HCT116 (cell line): ENCODE results near the gene AVPR1B. TPM values are rescaled to one million over a fixed set of nuclear protein-coding genes. Genes with fewer than 3 reads are reported as not detected.

Source experiments
- ATAC-seq: fragments of 200-7000 bp; cut with Tn5 transposase; 2 replicates; pipeline ENCODE4 v1.9.1; 2020; ENCODE audit warnings: mild to moderate bottlenecking, moderate library complexity
- BruUV-seq: library from RNA; stranded (reverse); fragments of 400-500 nt; replicated peaks from 2 replicates; lab custom pipeline; 2021; lab: Mats Ljungman, UMichigan
- CTCF ChIA-PET: fragments of 300-600 bp; sonication (Branson Sonifier 250); formaldehyde crosslinking; loops from one replicate; lab custom pipeline; 2021; ENCODE audit warnings: antibody characterized with exemption; lab: Charles Lee
- POLR2A ChIA-PET: fragments of 300-600, 350-600 bp; sonication (Branson Sonifier 250); formaldehyde crosslinking; loops from one replicate; lab custom pipeline; 2021; ENCODE audit warnings: antibody characterized with exemption; lab: Charles Lee
- RAD21 ChIA-PET, 2 experiments: fragments of 300-600 bp; sonication (Branson Sonifier 250); formaldehyde crosslinking; loops; one replicate each; lab custom pipeline; 2023; ENCODE audit warnings: low total read pairs in 2 of 2; ENCODE audit not compliant: uncharacterized antibody in 2 of 2, unreplicated experiment in 2 of 2, low non-redundant PET in 1 of 2; lab: Charles Lee
- DNase-seq: peaks from one replicate; pipeline ENCODE4 v3.0.0-alpha.2; 2010; ENCODE audit warnings: low read depth, low spot score
- H2AFZ ChIP-seq: fragments of 200-600 bp; shearing (Covaris generic), sonication (generic); 2 replicates; pipeline ENCODE4 v1.6.1; 2017; ENCODE audit warnings: low read depth, mixed run types, mixed read lengths, antibody characterized with exemption, low read length; ENCODE audit not compliant: poor library complexity, severe bottlenecking
- H3K27ac ChIP-seq: 2 replicates; pipeline ENCODE4 v1.5.1; 2012; ENCODE audit warnings: low read depth, low read length
- H3K27me3 ChIP-seq: fragments of 200-600 bp; sonication (generic); 2 replicates; pipeline ENCODE4 v1.6.1; 2016; ENCODE audit warnings: mixed run types, low read length, mixed read lengths; ENCODE audit not compliant: insufficient read depth
- H3K36me3 ChIP-seq, 2 experiments: fragments of 200-500 bp in 1 of 2; fragments of 200-600 bp in 1 of 2; sonication (Bioruptor generic) in 1 of 2; sonication (generic) in 1 of 2; 2 replicates each; pipeline versions ENCODE4 v1.5.1 to v1.6.1; 2014 to 2016; ENCODE audit warnings: low read length in 2 of 2, inconsistent platforms in 1 of 2, mixed read lengths in 1 of 2, mixed run types in 1 of 2; ENCODE audit not compliant: insufficient read depth in 2 of 2, control insufficient read depth in 1 of 2
- H3K4me1 ChIP-seq, 2 experiments: fragments of 200-600 bp in 1 of 2; sonication (generic) in 1 of 2; 2 replicates each; pipeline versions ENCODE4 v1.5.1 to v1.6.1; 2012 to 2017; ENCODE audit warnings: low read length in 2 of 2, inconsistent platforms in 1 of 2, mild to moderate bottlenecking in 1 of 2, mixed read lengths in 1 of 2, mixed run types in 1 of 2, moderate library complexity in 1 of 2; ENCODE audit not compliant: insufficient read depth in 2 of 2, control insufficient read depth in 1 of 2
- H3K4me2 ChIP-seq: fragments of 200-600 bp; sonication (generic); 2 replicates; pipeline ENCODE4 v1.6.1; 2017; ENCODE audit warnings: mixed run types, low read length, mixed read lengths
- H3K4me3 ChIP-seq, 2 experiments: fragments of 200-600 bp in 1 of 2; sonication (generic) in 1 of 2; replicated peaks in 1 of 2; 2 replicates each; pipeline ENCODE4 v1.5.1; 2011 to 2016; ENCODE audit warnings: low read length in 2 of 2, control low read depth in 1 of 2, low read depth in 1 of 2, mild to moderate bottlenecking in 1 of 2, mixed read lengths in 1 of 2, mixed run types in 1 of 2
- H3K79me2 ChIP-seq: fragments of 200-600 bp; sonication (generic); 2 replicates; pipeline ENCODE4 v1.6.1; 2017; ENCODE audit warnings: mild to moderate bottlenecking, mixed run types, low read length, moderate library complexity, mixed read lengths; ENCODE audit not compliant: insufficient read depth
- H3K9ac ChIP-seq: fragments of 200-600 bp; sonication (generic); 2 replicates; pipeline ENCODE4 v1.6.1; 2016; ENCODE audit warnings: low read length, mixed read lengths
- H3K9me2 ChIP-seq: fragments of 200-600 bp; sonication (generic), shearing (Covaris generic); 2 replicates; pipeline ENCODE4 v1.6.1; 2017; ENCODE audit warnings: mixed run types, mild to moderate bottlenecking, moderate library complexity; ENCODE audit not compliant: insufficient read depth
- H3K9me3 ChIP-seq, 2 experiments: fragments of 200-500 bp in 1 of 2; fragments of 200-600 bp in 1 of 2; sonication (Bioruptor generic) in 1 of 2; sonication (generic) in 1 of 2; 2 replicates each; pipeline ENCODE4 v1.6.1; 2014 to 2017; ENCODE audit warnings: low read length in 2 of 2, mixed read lengths in 2 of 2, inconsistent platforms in 1 of 2, low read depth in 1 of 2, mild to moderate bottlenecking in 1 of 2, mixed run types in 1 of 2, moderate library complexity in 1 of 2; ENCODE audit not compliant: control insufficient read depth in 1 of 2, insufficient read depth in 1 of 2
- H4K20me1 ChIP-seq: fragments of 200-600 bp; sonication (generic), shearing (Covaris generic); 2 replicates; pipeline ENCODE4 v1.6.1; 2017; ENCODE audit warnings: mixed run types, mild to moderate bottlenecking, moderate library complexity; ENCODE audit not compliant: insufficient read depth
- CBX3 ChIP-seq: IDR thresholded peaks from 2 replicates; pipeline ENCODE4 v1.6.1; 2012; ENCODE audit warnings: low read depth
- EGR1 ChIP-seq: IDR thresholded peaks from 2 replicates; pipeline ENCODE4 v1.6.1; 2012; ENCODE audit warnings: low read depth
- ELF1 ChIP-seq: IDR thresholded peaks from 2 replicates; pipeline ENCODE4 v1.6.1; 2012; ENCODE audit warnings: low read depth, borderline replicate concordance
- EZH2 ChIP-seq: fragments of 200-600 bp; sonication (generic); IDR thresholded peaks from 2 replicates; pipeline ENCODE4 v1.6.1; 2017; ENCODE audit warnings: antibody characterized with exemption, mixed run types
- EZH2phosphoT487 ChIP-seq: fragments of 200-600 bp; IDR thresholded peaks from 2 replicates; pipeline ENCODE4 v1.6.1; 2018; ENCODE audit warnings: antibody characterized with exemption, borderline replicate concordance
- FOSL1 ChIP-seq: IDR thresholded peaks from 2 replicates; pipeline ENCODE4 v1.6.1; 2012; ENCODE audit warnings: low read depth
- JUND ChIP-seq: IDR thresholded peaks from 2 replicates; pipeline ENCODE4 v1.6.1; 2012
- POLR2AphosphoS5 ChIP-seq: IDR thresholded peaks from 2 replicates; pipeline ENCODE4 v1.6.1; 2011; ENCODE audit warnings: mild to moderate bottlenecking, low read depth, low read length, moderate library complexity
- RAD21 ChIP-seq: IDR thresholded peaks from 2 replicates; pipeline ENCODE4 v1.6.1; 2012; ENCODE audit warnings: low read depth, mild to moderate bottlenecking
- REST ChIP-seq: IDR thresholded peaks from 2 replicates; pipeline ENCODE4 v1.6.1; 2012; ENCODE audit warnings: low read depth
- SP1 ChIP-seq: IDR thresholded peaks from 2 replicates; pipeline ENCODE4 v1.6.1; 2012; ENCODE audit warnings: low read depth
- SRF ChIP-seq: IDR thresholded peaks from 2 replicates; pipeline ENCODE4 v1.6.1; 2012; ENCODE audit warnings: low read depth
- YY1 ChIP-seq: IDR thresholded peaks from 2 replicates; pipeline ENCODE4 v1.6.1; 2011; ENCODE audit warnings: low read length, low read depth, moderate library complexity, mild to moderate bottlenecking; ENCODE audit not compliant: insufficient replicate concordance; ENCODE audit errors: extremely low read depth
- ZFX ChIP-seq: fragments of 450-650 bp; IDR thresholded peaks from 2 replicates; pipeline ENCODE4 v1.6.1; 2017
- intact Hi-C: fragments of 100-400 bp; cut with micrococcal nuclease; formaldehyde crosslinking; loops from 2 replicates; pipeline ENCODE4 v1.10.0; 2022
- total RNA-seq: library from RNA; stranded (reverse); gene quantifications from one replicate; pipeline ENCODE4 v1.2.1, GENCODE V29; 2021; ENCODE audit not compliant: unreplicated experiment
- TF ChIP-seq, protein P1 (sequence below): IDR thresholded peaks from 2 replicates; pipeline ENCODE4 v1.6.1; 2012
- TF ChIP-seq, protein P2 (sequence below): IDR thresholded peaks from 2 replicates; pipeline ENCODE4 v1.6.1; 2011; ENCODE audit warnings: mild to moderate bottlenecking, low read length, moderate library complexity; ENCODE audit not compliant: insufficient replicate concordance; ENCODE audit errors: extremely low read depth

AVPR1B gene
- total RNA-seq, 1 experiment from 2014 or later: not detected

DNA sequence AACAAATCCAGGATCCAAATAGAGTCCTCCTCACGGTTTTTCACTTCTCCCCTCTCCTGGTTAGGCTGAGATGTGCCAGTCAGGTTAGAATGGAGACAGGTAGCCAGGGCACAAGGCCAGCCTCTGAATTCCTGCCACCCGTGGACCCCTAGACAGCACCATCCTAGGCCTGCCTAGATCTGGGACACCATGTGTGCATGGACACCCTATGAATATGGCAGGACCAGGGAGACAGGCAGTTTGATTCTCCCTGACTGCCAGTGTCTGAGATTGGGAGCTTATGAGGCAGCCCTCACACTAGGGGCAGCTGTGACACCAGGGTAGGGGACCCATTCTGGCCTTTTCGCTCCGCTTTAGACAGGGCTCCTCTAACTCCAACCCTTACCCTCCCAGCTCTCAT, 7.5 kb downstream of the AVPR1B start:
- RAD21 ChIA-PET: no interaction called here
- Histone ChIP-seq H2AFZ (no peak overlapping the region), H3K4me1 (no peaks in the 10 kb centered on the region)
- TF ChIP-seq EGR1 (no peak), EZH2 (no peak), RAD21 (no peak), ZFX (no peak)
- TF ChIP-seq, protein P1, sequence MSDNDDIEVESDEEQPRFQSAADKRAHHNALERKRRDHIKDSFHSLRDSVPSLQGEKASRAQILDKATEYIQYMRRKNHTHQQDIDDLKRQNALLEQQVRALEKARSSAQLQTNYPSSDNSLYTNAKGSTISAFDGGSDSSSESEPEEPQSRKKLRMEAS: no peak
- TF ChIP-seq, all 23 proteins: peak for 0
- Histone ChIP-seq H3K36me3 (no peaks in the 10 kb centered on the region), H3K4me3 (no peak overlapping the region), H3K27ac (no peak overlapping the region), H3K79me2 (no peaks in the 10 kb centered on the region), H4K20me1 (no peaks in the 10 kb centered on the region), H3K9ac (no peak overlapping the region), H3K9me3 (no peaks in the 10 kb centered on the region), H3K9me2 (no peaks in the 10 kb centered on the region), H3K4me2 (no peak overlapping the region), H3K27me3 (no peaks in the 10 kb centered on the region; the same call in 1 of the 2 replicates)
- ATAC-seq: no peak
- DNase-seq: no peak
- ChIA-PET POLR2A (no interaction called here), CTCF (no interaction called here)
- intact Hi-C loops: loop anchor here (5.0 kb wide), 1 partner anchor 317 kb away; no protein-coding TSS in a partner anchor
- no TSS peak for BruUV-seq

DNA sequence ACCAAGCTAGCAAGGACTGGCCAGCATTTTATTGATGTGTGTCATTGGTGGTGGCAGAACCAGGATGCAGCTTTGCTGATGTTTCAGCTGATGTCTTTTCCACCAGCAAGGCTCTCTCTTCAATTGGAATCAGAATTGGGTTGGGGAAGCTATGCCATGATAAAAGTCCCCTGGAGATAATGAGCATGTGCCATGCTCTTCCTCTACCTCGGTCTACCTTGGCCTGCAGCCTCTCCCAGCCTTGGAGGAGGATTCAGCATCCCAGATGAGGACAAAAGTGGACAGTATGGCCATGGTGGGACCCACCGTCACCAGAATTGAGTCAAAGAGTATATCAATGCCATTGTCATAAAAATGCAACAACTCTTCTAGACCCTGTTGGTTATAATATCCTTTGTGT, 8.6 kb downstream of the AVPR1B start:
- no peak for ATAC-seq
- no peak overlapping the region for H3K4me3 ChIP-seq
- H3K79me2 ChIP-seq: no peaks in the 10 kb centered on the region
- ChIA-PET POLR2A (no interaction called here), RAD21 (no interaction called here), CTCF (interaction anchor here (0.7 to 3.5 kb wide), 7 partner anchors 10 to 189 kb away, joined by 4 to 21 read pairs (median 5); no protein-coding TSS in a partner anchor)
- no peak overlapping the region for H3K27ac ChIP-seq
- H3K9me2 ChIP-seq: no peaks in the 10 kb centered on the region
- no peaks in the 10 kb centered on the region for H3K36me3 ChIP-seq
- H3K9ac ChIP-seq: no peak overlapping the region
- no peaks in the 10 kb centered on the region for H3K4me1 ChIP-seq
- H3K4me2 ChIP-seq: no peak overlapping the region
- BruUV-seq: no TSS peak
- no peaks in the 10 kb centered on the region; the same call in 1 of the 2 replicates for H3K27me3 ChIP-seq
- no peak overlapping the region for H2AFZ ChIP-seq
- no peaks in the 10 kb centered on the region for H4K20me1 ChIP-seq
- no peak for DNase-seq
- intact Hi-C loops: loop anchor here (5.0 kb wide), 1 partner anchor 316 kb away; no protein-coding TSS in a partner anchor
- H3K9me3 ChIP-seq: no peaks in the 10 kb centered on the region
- TF ChIP-seq, protein P1: no peak
- no peak for TF ChIP-seq CBX3
- no peak for TF ChIP-seq SRF
- TF ChIP-seq POLR2AphosphoS5: no peak
- TF ChIP-seq SP1: no peak
- TF ChIP-seq YY1: no peak
- TF ChIP-seq EZH2phosphoT487: no peak
- no peak for TF ChIP-seq ZFX
- TF ChIP-seq, protein P2, sequence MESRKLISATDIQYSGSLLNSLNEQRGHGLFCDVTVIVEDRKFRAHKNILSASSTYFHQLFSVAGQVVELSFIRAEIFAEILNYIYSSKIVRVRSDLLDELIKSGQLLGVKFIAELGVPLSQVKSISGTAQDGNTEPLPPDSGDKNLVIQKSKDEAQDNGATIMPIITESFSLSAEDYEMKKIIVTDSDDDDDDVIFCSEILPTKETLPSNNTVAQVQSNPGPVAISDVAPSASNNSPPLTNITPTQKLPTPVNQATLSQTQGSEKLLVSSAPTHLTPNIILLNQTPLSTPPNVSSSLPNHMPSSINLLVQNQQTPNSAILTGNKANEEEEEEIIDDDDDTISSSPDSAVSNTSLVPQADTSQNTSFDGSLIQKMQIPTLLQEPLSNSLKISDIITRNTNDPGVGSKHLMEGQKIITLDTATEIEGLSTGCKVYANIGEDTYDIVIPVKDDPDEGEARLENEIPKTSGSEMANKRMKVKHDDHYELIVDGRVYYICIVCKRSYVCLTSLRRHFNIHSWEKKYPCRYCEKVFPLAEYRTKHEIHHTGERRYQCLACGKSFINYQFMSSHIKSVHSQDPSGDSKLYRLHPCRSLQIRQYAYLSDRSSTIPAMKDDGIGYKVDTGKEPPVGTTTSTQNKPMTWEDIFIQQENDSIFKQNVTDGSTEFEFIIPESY: no peak
- TF ChIP-seq JUND: no peak
- TF ChIP-seq FOSL1: no peak
- TF ChIP-seq REST: no peak
- TF ChIP-seq ELF1: no peak
